ENCODE measurements around the gene BCR. TPM values are rescaled to one million over a fixed set of nuclear protein-coding genes. Genes with fewer than 3 reads are reported as not detected.

Gene BCR
- total and polyA plus RNA-seq, 2 of the 8 experiments (the other 6 are each of a cell fraction or from before 2014, with no cell fraction given) = 66.7 to 130 TPM

DNA sequence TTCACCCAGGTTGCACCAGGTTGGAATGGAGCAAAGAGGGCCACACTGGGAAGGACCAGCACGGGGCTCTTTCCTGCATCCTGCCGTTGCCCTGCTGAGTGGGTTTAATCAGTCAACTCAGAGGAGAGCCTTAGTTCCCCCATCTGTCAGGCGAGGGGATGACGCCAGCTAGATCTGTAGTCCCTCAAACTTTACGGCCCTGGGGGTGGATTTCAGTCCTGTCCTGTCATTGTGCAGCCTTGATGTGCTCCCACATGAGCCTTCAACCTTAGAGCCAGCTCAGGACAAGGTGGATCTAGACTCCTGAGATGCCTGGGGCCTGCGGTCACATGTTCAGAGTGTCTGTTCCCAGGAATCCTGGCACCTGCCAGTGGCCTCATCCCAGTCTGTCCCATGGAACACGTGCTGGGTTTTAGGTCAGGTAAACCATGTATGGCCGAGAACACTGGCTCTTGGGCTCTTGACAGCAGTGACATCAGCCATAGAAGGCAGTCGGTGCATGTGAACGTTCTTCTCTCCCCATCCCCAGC lies 104.3 kb downstream of the BCR start:
- no peak overlapping the region for H3K4ac ChIP-seq (replicated peaks; ENCODE audit: insufficient read length, low read depth, low read length)
- H4K8ac ChIP-seq (ENCODE audit: extremely low read depth, insufficient read depth, low read length) = no peak overlapping the region
- no peak overlapping the region for H3K4me2 ChIP-seq (ENCODE audit: insufficient read depth in 1 of 2, low read depth in 2 of 2, low read length in 2 of 2)
- peaks cover 10 to 54% (median 19%) of the 10 kb centered on the region in 4 experiments; a peak in 7 of 8 replicates for H3K36me3 ChIP-seq (ENCODE audit: control insufficient read depth in 2 of 4, insufficient read depth in 4 of 4, low read length in 3 of 4)
- WGBS, 2 experiments (ENCODE audit: extremely low coverage in 1 of 2, insufficient coverage in 1 of 2, insufficient read length in 1 of 2, insufficient replicate concordance in 2 of 2, low coverage in 1 of 2, low lambda C conversion rate in 2 of 2, missing lambda C conversion rate in 1 of 2) = 92% methylated on average over 10 of the region's 10 CpGs; no CpG with 5 or more reads in 1 of the 2 experiments
- no peaks in the 10 kb centered on the region for H3K79me1 ChIP-seq (ENCODE audit: low read depth, low read length)
- H2BK15ac ChIP-seq (ENCODE audit: low read length) = no peak overlapping the region
- no peak overlapping the region for H2AK5ac ChIP-seq (ENCODE audit: low read depth, low read length)
- DNase-seq (ENCODE audit: low read depth in 1 of 2, low spot score in 2 of 2) (no peak), FAIRE-seq (no peak)
- no peak overlapping the region for H2AFZ ChIP-seq (ENCODE audit: low read length)
- H3K27me3 ChIP-seq (replicated peaks in 1 of 4; ENCODE audit: control insufficient read depth in 3 of 4, extremely low read depth in 1 of 4, insufficient read depth in 3 of 4, low read length in 3 of 4) = no peaks in the 10 kb centered on the region
- no peaks in the 10 kb centered on the region for H3K9me3 ChIP-seq (ENCODE audit: insufficient read depth in 2 of 2, low read depth in 1 of 2, low read length in 1 of 2)
- no peak overlapping the region for H2BK5ac ChIP-seq (ENCODE audit: low read depth, low read length)
- H3K56ac ChIP-seq (replicated peaks; ENCODE audit: insufficient read length, low read depth, low read length) = no peak overlapping the region
- no peaks in the 10 kb centered on the region; a peak in 1 of 4 replicates for H3K79me2 ChIP-seq (ENCODE audit: control insufficient read depth in 1 of 2, insufficient read depth in 2 of 2, low read length in 2 of 2)
- H3K23me2 ChIP-seq (ENCODE audit: low read depth, low read length) = no peaks in the 10 kb centered on the region
- no peak overlapping the region for H2BK120ac ChIP-seq (replicated peaks; ENCODE audit: low read depth, low read length)
- no peak overlapping the region for H4K5ac ChIP-seq (ENCODE audit: insufficient read length, low read depth, low read length)
- H2BK20ac ChIP-seq (ENCODE audit: low read length) = no peak overlapping the region
- no peak overlapping the region for H3K23ac ChIP-seq (ENCODE audit: insufficient read length)
- ChIA-PET POLR2A (ENCODE audit: partially characterized antibody) (no interaction called here), CTCF (ENCODE audit: partially characterized antibody) (interaction anchor here (1.1 to 13.6 kb wide), 8 partner anchors 11 to 135 kb away, joined by 3 to 249 read pairs (median 4); partner anchors contain the start of gene BCR)
- no peak overlapping the region for H4K91ac ChIP-seq (replicated peaks; ENCODE audit: insufficient read length, low read length)
- H2BK12ac ChIP-seq (ENCODE audit: low read depth, low read length) = no peak overlapping the region
- H3K4me3 ChIP-seq (ENCODE audit: extremely low read depth in 1 of 4, insufficient read depth in 2 of 4, low read depth in 3 of 4, low read length in 4 of 4) = no peak overlapping the region
- no peak overlapping the region for H3K9ac ChIP-seq (replicated peaks in 1 of 4; ENCODE audit: extremely low read depth in 1 of 4, low read depth in 3 of 4, low read length in 3 of 4)
- TF ChIP-seq SIRT6 (IDR thresholded peaks at IDR 0.05; ENCODE audit: low read length) (no peak), SIN3A (conservative IDR thresholded peaks at IDR 0.05 in 1 of 2, IDR thresholded peaks at IDR 0.05 in 1 of 2; ENCODE audit: low read depth in 1 of 2, low read length in 2 of 2) (no peak), TCF12 (IDR thresholded peaks at IDR 0.05; ENCODE audit: low read depth, low read length) (no peak), CBX5 (IDR thresholded peaks at IDR 0.05; ENCODE audit: low read depth, low read length) (no peak), JUND (IDR thresholded peaks at IDR 0.05; ENCODE audit: low read length) (no peak), SRF (IDR thresholded peaks at IDR 0.05; ENCODE audit: low read depth, low read length) (no peak), GTF2F1 (IDR thresholded peaks at IDR 0.05; ENCODE audit: borderline replicate concordance, low read depth, low read length) (no peak), NRF1 (IDR thresholded peaks at IDR 0.05; ENCODE audit: low read depth, low read length) (no peak), HDAC2 (IDR thresholded peaks at IDR 0.05; ENCODE audit: borderline replicate concordance in 1 of 2, low read depth in 2 of 2, low read length in 2 of 2) (no peak), MAFK (IDR thresholded peaks at IDR 0.05; ENCODE audit: low read depth, low read length) (no peak), POLR2AphosphoS5 (IDR thresholded peaks at IDR 0.05; ENCODE audit: low read depth, low read length) (no peak), KDM1A (IDR thresholded peaks at IDR 0.05; ENCODE audit: borderline replicate concordance, low read length) (no peak)
- TF ChIP-seq, protein P1, sequence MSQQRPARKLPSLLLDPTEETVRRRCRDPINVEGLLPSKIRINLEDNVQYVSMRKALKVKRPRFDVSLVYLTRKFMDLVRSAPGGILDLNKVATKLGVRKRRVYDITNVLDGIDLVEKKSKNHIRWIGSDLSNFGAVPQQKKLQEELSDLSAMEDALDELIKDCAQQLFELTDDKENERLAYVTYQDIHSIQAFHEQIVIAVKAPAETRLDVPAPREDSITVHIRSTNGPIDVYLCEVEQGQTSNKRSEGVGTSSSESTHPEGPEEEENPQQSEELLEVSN (IDR thresholded peaks at IDR 0.05) = no peak
- peaks cover 9 to 33% of the 10 kb centered on the region in 2 experiments for H4K20me1 ChIP-seq (replicated peaks in 1 of 2; ENCODE audit: control insufficient read depth in 1 of 2, insufficient read depth in 2 of 2, low read length in 2 of 2)
- H3K14ac ChIP-seq (ENCODE audit: insufficient read length) = no peak overlapping the region
- peaks cover 0 to 8% (median 1%) of the 10 kb centered on the region in 4 experiments; a peak in 4 of 7 replicates for H3K4me1 ChIP-seq (replicated peaks in 1 of 4; ENCODE audit: control insufficient read depth in 3 of 4, insufficient read depth in 4 of 4, low read length in 3 of 4)
- H3K18ac ChIP-seq (ENCODE audit: extremely low read depth, low read length) = no peak overlapping the region
- H3K27ac ChIP-seq (ENCODE audit: low read depth, low read length) = no peak overlapping the region

All from H1 (cell line).